ENCODE results near the gene B4GALT2. TPM values are rescaled to one million over a fixed set of nuclear protein-coding genes. Genes with fewer than 3 reads are reported as not detected.

Gene B4GALT2
- total and polyA plus RNA-seq, 2 of the 8 experiments (the other 6 are each of a cell fraction or from before 2014, with no cell fraction given), result 56.5 to 121 TPM

- TF ChIP-seq MAX (IDR thresholded peaks at IDR 0.05) (peak; percentile 95), CBX8 (IDR thresholded peaks at IDR 0.05; ENCODE audit: borderline replicate concordance, low read depth, low read length) (no peak), FOSL1 (IDR thresholded peaks at IDR 0.05; ENCODE audit: insufficient read depth, low read depth, low read length) (0 out of 2 replicates have a peak, but pooled peaks have one; percentile 45), JUN (IDR thresholded peaks at IDR 0.05; ENCODE audit: low read depth, low read length) (no peak), SP2 (IDR thresholded peaks at IDR 0.05; ENCODE audit: low read length) (no peak), POLR2AphosphoS5 (IDR thresholded peaks at IDR 0.05; ENCODE audit: low read depth, low read length) (peak; percentile 38; the same call in 1 of the 2 replicates), TAF7 (optimal IDR thresholded peaks at IDR 0.05; ENCODE audit: borderline replicate concordance, low read depth, low read length) (peak; percentile 63), SUZ12 (IDR thresholded peaks at IDR 0.05; ENCODE audit: low read length) (no peak), CREB1 (IDR thresholded peaks at IDR 0.05) (peak; percentile 64; the same call in 1 of the 2 replicates), TAF1 (IDR thresholded peaks at IDR 0.05; ENCODE audit: low read depth, low read length) (peak; percentile 86), E2F6 (IDR thresholded peaks at IDR 0.05) (peak; percentile 70; the same call in 1 of the 2 replicates), SP1 (IDR thresholded peaks at IDR 0.05; ENCODE audit: low read depth, low read length) (peak; percentile 9; the same call in 1 of the 2 replicates), HDAC6 (IDR thresholded peaks at IDR 0.05; ENCODE audit: low read depth, low read length) (no peak), KDM1A (IDR thresholded peaks at IDR 0.05; ENCODE audit: borderline replicate concordance, low read length) (peak; percentile 26; the same call in 1 of the 2 replicates), RAD21 (IDR thresholded peaks at IDR 0.05 in 1 of 2, conservative IDR thresholded peaks at IDR 0.05 in 1 of 2; ENCODE audit: low read depth in 2 of 2, low read length in 2 of 2) (peak; percentile 71 to 77), GTF2F1 (IDR thresholded peaks at IDR 0.05; ENCODE audit: borderline replicate concordance, low read depth, low read length) (no peak), RXRA (IDR thresholded peaks at IDR 0.05; ENCODE audit: insufficient read depth, low read depth, low read length) (0 out of 2 replicates have a peak, but pooled peaks have one; percentile 9), ZNF274 (IDR thresholded peaks at IDR 0.05; ENCODE audit: borderline replicate concordance, extremely low read depth, low read length) (no peak), MAFK (IDR thresholded peaks at IDR 0.05; ENCODE audit: low read depth, low read length) (no peak), ATF3 (IDR thresholded peaks at IDR 0.05; ENCODE audit: insufficient read depth, low read depth, low read length) (peak; percentile 51; the same call in 1 of the 2 replicates), CTBP2 (IDR thresholded peaks at IDR 0.05; ENCODE audit: borderline replicate concordance, insufficient read depth, insufficient read length, low read length) (no peak), POU5F1 (IDR thresholded peaks at IDR 0.05; ENCODE audit: low read depth, low read length) (no peak)
These were observed 32.6 kb upstream of the B4GALT2 start, which contains the start of gene IPO13 (continued) for GRCh38 chr1:43946236-43947060.

All from H1 (cell line).